ENCODE data around the gene SLC2A4RG. TPM values are rescaled to one million over a fixed set of nuclear protein-coding genes. Genes with fewer than 3 reads are reported as not detected.

Gene SLC2A4RG
- total RNA-seq, 1 experiment from 2014 or later, result 121 TPM

- Histone ChIP-seq H3K9me2 (ENCODE audit: insufficient read depth) (no peaks in the 10 kb centered on the region), H3K36me3 (ENCODE audit: control insufficient read depth in 1 of 2, insufficient read depth in 2 of 2, low read length in 2 of 2) (peaks cover 0 to 16% of the 10 kb centered on the region in 2 experiments; a peak in 2 of 4 replicates), H3K9ac (ENCODE audit: low read length) (no peak overlapping the region), H3K4me1 (ENCODE audit: control insufficient read depth in 1 of 2, insufficient read depth in 2 of 2, low read length in 2 of 2) (peaks cover 10 to 21% of the 10 kb centered on the region in 2 experiments; a peak in 3 of 4 replicates), H3K79me2 (ENCODE audit: insufficient read depth, low read length) (peaks cover 62% of the 10 kb centered on the region), H3K4me2 (ENCODE audit: low read length) (no peak overlapping the region), H4K20me1 (ENCODE audit: insufficient read depth) (no peaks in the 10 kb centered on the region), H2AFZ (ENCODE audit: low read depth, low read length, poor library complexity, severe bottlenecking) (no peak overlapping the region), H3K27ac (ENCODE audit: low read depth, low read length) (peak overlapping the region; percentile 29; the same call in 1 of the 2 replicates), H3K27me3 (ENCODE audit: insufficient read depth, low read length) (no peaks in the 10 kb centered on the region), H3K4me3 (replicated peaks in 1 of 2; ENCODE audit: low read depth in 1 of 2, low read length in 2 of 2) (no peak overlapping the region), H3K9me3 (ENCODE audit: control insufficient read depth in 1 of 2, insufficient read depth in 1 of 2, low read depth in 1 of 2, low read length in 2 of 2) (no peaks in the 10 kb centered on the region)
- CTCF ChIA-PET, result no interaction called here
- intact Hi-C loops (cut with micrococcal nuclease), result loop anchor here (10.0 kb wide), 1 partner anchor 132 kb away; the partner anchor contains the start of genes ABHD16B and TPD52L2
- POLR2A ChIA-PET, result no interaction called here
- DNase-seq (ENCODE audit: low read depth, low spot score) (no peak), ATAC-seq (no peak)
- no TSS peak for BruUV-seq (replicated peaks)
- TF ChIP-seq YY1 (IDR thresholded peaks at IDR 0.05; ENCODE audit: extremely low read depth, insufficient replicate concordance, low read depth, low read length) (no peak), POLR2A (IDR thresholded peaks at IDR 0.05; ENCODE audit: borderline replicate concordance, extremely low read depth, insufficient read depth, insufficient read length) (no peak), ATF3 (IDR thresholded peaks at IDR 0.05) (no peak), ELF1 (IDR thresholded peaks at IDR 0.05; ENCODE audit: borderline replicate concordance, low read depth) (no peak), EGR1 (IDR thresholded peaks at IDR 0.05; ENCODE audit: low read depth) (no peak), SRF (IDR thresholded peaks at IDR 0.05; ENCODE audit: low read depth) (no peak), SIN3A (IDR thresholded peaks at IDR 0.05; ENCODE audit: low read depth) (no peak), ZNF274 (IDR thresholded peaks at IDR 0.05; ENCODE audit: low read depth, low read length) (no peak), MAX (IDR thresholded peaks at IDR 0.05) (no peak), TCF7L2 (IDR thresholded peaks at IDR 0.05; ENCODE audit: borderline replicate concordance, extremely low read depth, insufficient read depth, insufficient read length) (no peak), CBX3 (IDR thresholded peaks at IDR 0.05; ENCODE audit: low read depth) (no peak), EZH2 (IDR thresholded peaks at IDR 0.05) (no peak), SP1 (IDR thresholded peaks at IDR 0.05; ENCODE audit: low read depth) (no peak), EZH2phosphoT487 (IDR thresholded peaks at IDR 0.05; ENCODE audit: borderline replicate concordance) (no peak), POLR2AphosphoS5 (IDR thresholded peaks at IDR 0.05; ENCODE audit: low read depth, low read length) (no peak)
- TF ChIP-seq, protein P1, sequence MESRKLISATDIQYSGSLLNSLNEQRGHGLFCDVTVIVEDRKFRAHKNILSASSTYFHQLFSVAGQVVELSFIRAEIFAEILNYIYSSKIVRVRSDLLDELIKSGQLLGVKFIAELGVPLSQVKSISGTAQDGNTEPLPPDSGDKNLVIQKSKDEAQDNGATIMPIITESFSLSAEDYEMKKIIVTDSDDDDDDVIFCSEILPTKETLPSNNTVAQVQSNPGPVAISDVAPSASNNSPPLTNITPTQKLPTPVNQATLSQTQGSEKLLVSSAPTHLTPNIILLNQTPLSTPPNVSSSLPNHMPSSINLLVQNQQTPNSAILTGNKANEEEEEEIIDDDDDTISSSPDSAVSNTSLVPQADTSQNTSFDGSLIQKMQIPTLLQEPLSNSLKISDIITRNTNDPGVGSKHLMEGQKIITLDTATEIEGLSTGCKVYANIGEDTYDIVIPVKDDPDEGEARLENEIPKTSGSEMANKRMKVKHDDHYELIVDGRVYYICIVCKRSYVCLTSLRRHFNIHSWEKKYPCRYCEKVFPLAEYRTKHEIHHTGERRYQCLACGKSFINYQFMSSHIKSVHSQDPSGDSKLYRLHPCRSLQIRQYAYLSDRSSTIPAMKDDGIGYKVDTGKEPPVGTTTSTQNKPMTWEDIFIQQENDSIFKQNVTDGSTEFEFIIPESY (IDR thresholded peaks at IDR 0.05; ENCODE audit: extremely low read depth, insufficient replicate concordance, low read length), result no peak
- TF ChIP-seq, protein P2, sequence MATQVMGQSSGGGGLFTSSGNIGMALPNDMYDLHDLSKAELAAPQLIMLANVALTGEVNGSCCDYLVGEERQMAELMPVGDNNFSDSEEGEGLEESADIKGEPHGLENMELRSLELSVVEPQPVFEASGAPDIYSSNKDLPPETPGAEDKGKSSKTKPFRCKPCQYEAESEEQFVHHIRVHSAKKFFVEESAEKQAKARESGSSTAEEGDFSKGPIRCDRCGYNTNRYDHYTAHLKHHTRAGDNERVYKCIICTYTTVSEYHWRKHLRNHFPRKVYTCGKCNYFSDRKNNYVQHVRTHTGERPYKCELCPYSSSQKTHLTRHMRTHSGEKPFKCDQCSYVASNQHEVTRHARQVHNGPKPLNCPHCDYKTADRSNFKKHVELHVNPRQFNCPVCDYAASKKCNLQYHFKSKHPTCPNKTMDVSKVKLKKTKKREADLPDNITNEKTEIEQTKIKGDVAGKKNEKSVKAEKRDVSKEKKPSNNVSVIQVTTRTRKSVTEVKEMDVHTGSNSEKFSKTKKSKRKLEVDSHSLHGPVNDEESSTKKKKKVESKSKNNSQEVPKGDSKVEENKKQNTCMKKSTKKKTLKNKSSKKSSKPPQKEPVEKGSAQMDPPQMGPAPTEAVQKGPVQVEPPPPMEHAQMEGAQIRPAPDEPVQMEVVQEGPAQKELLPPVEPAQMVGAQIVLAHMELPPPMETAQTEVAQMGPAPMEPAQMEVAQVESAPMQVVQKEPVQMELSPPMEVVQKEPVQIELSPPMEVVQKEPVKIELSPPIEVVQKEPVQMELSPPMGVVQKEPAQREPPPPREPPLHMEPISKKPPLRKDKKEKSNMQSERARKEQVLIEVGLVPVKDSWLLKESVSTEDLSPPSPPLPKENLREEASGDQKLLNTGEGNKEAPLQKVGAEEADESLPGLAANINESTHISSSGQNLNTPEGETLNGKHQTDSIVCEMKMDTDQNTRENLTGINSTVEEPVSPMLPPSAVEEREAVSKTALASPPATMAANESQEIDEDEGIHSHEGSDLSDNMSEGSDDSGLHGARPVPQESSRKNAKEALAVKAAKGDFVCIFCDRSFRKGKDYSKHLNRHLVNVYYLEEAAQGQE (IDR thresholded peaks at IDR 0.05; ENCODE audit: low read depth), result no peak
- RAD21 ChIA-PET (ENCODE audit: low non-redundant PET in 1 of 2, low total read pairs in 2 of 2, uncharacterized antibody in 2 of 2, unreplicated experiment in 2 of 2), result no interaction called here
These were observed 7.2 kb upstream of the SLC2A4RG start for GRCh38 chr20:63732118-63733095.

All from HCT116 (cell line).